K562 (cell line): ENCODE measurements around the gene STX1A. TPM values are rescaled to one million over a fixed set of nuclear protein-coding genes. Genes with fewer than 3 reads are reported as not detected.

ENCODE experiments used
- ATAC-seq: fragments of 200-7000 bp; cut with Tn5 transposase; 3 replicates; pipeline ENCODE4 v1.9.1; 2020; ENCODE audit warnings: moderate library complexity
- BruUV-seq: library from RNA; stranded (reverse); fragments of 400-500 nt; replicated peaks from 2 replicates; lab custom pipeline; 2021; lab: Mats Ljungman, UMichigan
- CTCF ChIA-PET: fragments of 300-600 bp; formaldehyde crosslinking; extraction: SDS; loops from one replicate; lab custom pipeline; 2021; ENCODE audit warnings: low intra/inter-chr PET ratio; lab: Yijun Ruan, JAX
- POLR2A ChIA-PET: fragments of 300-600, 350-650 bp; sonication (Branson Sonifier 250); formaldehyde crosslinking; extraction: SDS; loops from one replicate; lab custom pipeline; 2021; ENCODE audit warnings: antibody characterized with exemption, inconsistent platforms; lab: Yijun Ruan, JAX
- DNase-seq, 4 experiments: peaks; one replicate each; pipeline versions ENCODE4 v3.0.0 to v3.0.0-alpha.2; 2011 to 2018; ENCODE audit warnings: low spot score in 3 of 4, mixed read lengths in 3 of 4; ENCODE audit errors: extremely low read depth in 1 of 4
- FAIRE-seq: peaks from 2 replicates; lab custom pipeline; 2011; peaks lifted over from hg19 to GRCh38; lab: Jason Lieb, UNC
- H2AFZ ChIP-seq: 2 replicates; pipeline ENCODE4 v1.6.0; 2011; ENCODE audit warnings: low read depth, low read length, control low read depth, inconsistent platforms
- H3K27ac ChIP-seq: fragments of 200-600 bp; 3 replicates; pipeline ENCODE4 v1.8.0; 2011; ENCODE audit warnings: low read depth, mild to moderate bottlenecking, control low read depth, inconsistent platforms, low read length, moderate library complexity, mixed read lengths; ENCODE audit errors: extremely low read depth
- H3K27me3 ChIP-seq, 2 experiments: fragments of 300-600 bp in 1 of 2; 2 replicates in 1 of 2; 3 replicates in 1 of 2; pipeline versions ENCODE4 v1.6.0 to v1.8.0; 2011; ENCODE audit warnings: inconsistent platforms in 2 of 2, low read length in 2 of 2, mild to moderate bottlenecking in 1 of 2, mixed read lengths in 1 of 2, moderate library complexity in 1 of 2; ENCODE audit not compliant: control insufficient read depth in 2 of 2, insufficient read depth in 2 of 2
- H3K36me3 ChIP-seq: fragments of 300-600 bp; 3 replicates; pipeline ENCODE4 v1.8.0; 2011; ENCODE audit warnings: mild to moderate bottlenecking, low read length, inconsistent platforms; ENCODE audit not compliant: control insufficient read depth, insufficient read depth
- H3K4me1 ChIP-seq, 2 experiments: fragments of 200-600 bp in 1 of 2; replicated peaks in 1 of 2; 2 replicates in 1 of 2; 3 replicates in 1 of 2; pipeline versions ENCODE4 v1.5.1 to v1.8.0; 2011; ENCODE audit warnings: inconsistent platforms in 2 of 2, low read length in 2 of 2, mild to moderate bottlenecking in 1 of 2, mixed read lengths in 1 of 2, moderate library complexity in 1 of 2; ENCODE audit not compliant: control insufficient read depth in 2 of 2, insufficient read depth in 2 of 2
- H3K4me2 ChIP-seq: 2 replicates; pipeline ENCODE4 v1.6.1; 2011; ENCODE audit warnings: low read length, control low read depth, inconsistent platforms, mixed read lengths; ENCODE audit not compliant: insufficient read depth
- H3K4me3 ChIP-seq: fragments of 200-600 bp; sonication (generic), shearing (Covaris generic); 2 replicates; pipeline ENCODE4 v1.5.1; 2016; ENCODE audit warnings: control low read depth, inconsistent platforms
- H3K79me2 ChIP-seq: fragments of 200-600 bp; 3 replicates; pipeline ENCODE4 v1.8.0; 2011; ENCODE audit warnings: low read length, inconsistent platforms; ENCODE audit not compliant: control insufficient read depth, insufficient read depth
- H3K9ac ChIP-seq, 2 experiments: 2 replicates each; pipeline versions ENCODE4 v1.6.0 to v1.6.1; 2011; ENCODE audit warnings: low read depth in 2 of 2, low read length in 2 of 2, control low read depth in 1 of 2, inconsistent platforms in 1 of 2, mild to moderate bottlenecking in 1 of 2, mixed read lengths in 1 of 2; ENCODE audit not compliant: insufficient read depth in 1 of 2
- H3K9me1 ChIP-seq: one replicate; pipeline ENCODE4 v1.6.0; 2011; ENCODE audit warnings: inconsistent platforms, mild to moderate bottlenecking, low read length, moderate library complexity; ENCODE audit not compliant: control insufficient read depth, insufficient read depth
- H3K9me3 ChIP-seq: replicated peaks from 2 replicates; pipeline ENCODE4 v1.5.1; 2011; ENCODE audit warnings: low read depth, low read length, inconsistent platforms; ENCODE audit not compliant: control insufficient read depth, insufficient read depth
- H4K20me1 ChIP-seq: replicated peaks from 2 replicates; pipeline ENCODE4 v1.6.1; 2011; ENCODE audit warnings: low read length, inconsistent platforms, mixed read lengths; ENCODE audit not compliant: control insufficient read depth, insufficient read depth
- MEF2D ChIP-seq: conservative IDR thresholded peaks from 2 replicates; pipeline ENCODE4 v1.6.1; 2016; ENCODE audit warnings: low read depth, missing genetic modification characterization, missing compliant biosample characterization
- SMAD1 ChIP-seq: fragments of 150-350 bp; IDR thresholded peaks from 2 replicates; pipeline ENCODE4 v1.6.1; 2014; ENCODE audit warnings: low read length, low read depth; ENCODE audit not compliant: partially characterized antibody
- ZNF695 ChIP-seq: fragments of 450-650 bp; formaldehyde crosslinking; IDR thresholded peaks from 2 replicates; pipeline ENCODE4 v1.4.0; 2020; ENCODE audit warnings: mild to moderate bottlenecking, moderate library complexity
- ZZZ3 ChIP-seq: fragments of 450-650 bp; IDR thresholded peaks from 2 replicates; pipeline ENCODE4 v1.6.1; 2016; ENCODE audit warnings: antibody characterized with exemption, mild to moderate bottlenecking, moderate library complexity
- WGBS: fragments of 100-300 bp; shearing (Covaris generic); methylation state at CpG from one replicate; pipeline ENCODE4 v1.1.6; 2016; ENCODE audit warnings: low coverage, mixed read lengths; ENCODE audit not compliant: insufficient coverage; ENCODE audit errors: missing lambda C conversion rate; 5-methylcytosine and 5-hydroxymethylcytosine counted together
- in situ Hi-C: fragments of 300-500 bp; cut with MboI; formaldehyde crosslinking; loops from 4 replicates; pipeline ENCODE4 v1.15.0; 2018; ENCODE audit warnings: inconsistent platforms, mixed read lengths
- intact Hi-C: fragments of 100-400 bp; cut with micrococcal nuclease; formaldehyde crosslinking; loops from 2 replicates; pipeline ENCODE4 v1.14.2; 2022
- polyA plus RNA-seq, 8 experiments: library from polyadenylated mRNA; depleted of rRNA in 4 of 8; stranded (reverse) in 5 of 8; unstranded in 3 of 8; fragments of >200 nt; fragmentation: Nextera tagmentation in 2 of 8; fragmentation: Illumina TruSeq in 1 of 8; extraction: Ambion mirVana in 2 of 8; extraction: Trizol in 1 of 8; gene quantifications; 2 replicates each; pipeline versions ENCODE4 v1.2.1 to v1.2.3, GENCODE V29; 2011 to 2014; ENCODE audit warnings: inconsistent platforms in 1 of 8, missing spikeins in 1 of 8
- total RNA-seq, 7 experiments: library from RNA; depleted of rRNA in 6 of 7; stranded (reverse); fragments of >200 nt in 6 of 7; fragmentation: Illumina TruSeq in 2 of 7; extraction: Trizol in 2 of 7; gene quantifications; 2 replicates each; pipeline versions ENCODE4 v1.2.1 to v1.2.3, GENCODE V29; 2011 to 2021; ENCODE audit warnings: low replicate concordance in 1 of 7

STX1A gene
- total and polyA plus RNA-seq, 9 of the 15 experiments (the other 6 are each of a cell fraction or from before 2014, with no cell fraction given), result 0.04 to 15.1 (median 6.3) TPM

GRCh38 chr7:73761854-73762658 is 42.6 kb upstream of the STX1A start:
- Histone ChIP-seq H2AFZ (no peak overlapping the region), H3K4me1 (peaks cover 7 to 18% of the 10 kb centered on the region in 2 experiments; a peak in 4 of 5 replicates), H3K27ac (no peak overlapping the region), H3K36me3 (no peaks in the 10 kb centered on the region), H4K20me1 (0 out of 2 replicates have a peak, but pooled peaks cover 6% of the 10 kb centered on the region), H3K27me3 (no peaks in the 10 kb centered on the region), H3K9me1 (no peaks in the 10 kb centered on the region), H3K4me3 (no peak overlapping the region), H3K4me2 (no peak overlapping the region), H3K79me2 (no peaks in the 10 kb centered on the region), H3K9ac (no peak overlapping the region; a peak in 1 of 4 replicates), H3K9me3 (no peaks in the 10 kb centered on the region)
- DNase-seq (peak in 2 of 4 experiments; percentile 20 to 25), ATAC-seq (peak; percentile 40), FAIRE-seq (no peak)
- 26% methylated on average over 6 of the region's 8 CpGs for WGBS
- no peak for TF ChIP-seq SMAD1
- TF ChIP-seq ZZZ3, result no peak
- TF ChIP-seq ZNF695 (CRISPR knock-in tag), result no peak
- no peak for TF ChIP-seq MEF2D
- BruUV-seq, result no TSS peak
- POLR2A ChIA-PET, result no interaction called here
- intact Hi-C loops (no loop called here), in situ Hi-C loops (no loop called here)
- CTCF ChIA-PET, result no interaction called here
